HFFc6 (cell line): ENCODE results near the gene RBM28. TPM values are rescaled to one million over a fixed set of nuclear protein-coding genes. Genes with fewer than 3 reads are reported as not detected.

ENCODE experiments used
- DNase-seq: peaks from one replicate; pipeline ENCODE4 v3.0.0-alpha.2; 2018
- H3K27ac Mint-ChIP-seq: 2 replicates; pipeline ENCODE4 v1.8.0; 2020; ENCODE audit warnings: mild to moderate bottlenecking, mixed read lengths
- H3K27me3 Mint-ChIP-seq: 2 replicates; pipeline ENCODE4 v1.8.0; 2021; ENCODE audit warnings: mild to moderate bottlenecking, moderate library complexity, mixed read lengths; ENCODE audit not compliant: insufficient read depth
- H3K36me3 Mint-ChIP-seq: 2 replicates; pipeline ENCODE4 v1.8.0; 2021; ENCODE audit warnings: low read depth, mixed read lengths
- H3K4me1 Mint-ChIP-seq: 2 replicates; pipeline ENCODE4 v1.8.0; 2020; ENCODE audit warnings: low read depth, mixed read lengths
- H3K4me3 Mint-ChIP-seq: 2 replicates; pipeline ENCODE4 v1.8.0; 2020; ENCODE audit warnings: mild to moderate bottlenecking, moderate library complexity, mixed read lengths
- H3K9me3 Mint-ChIP-seq: 2 replicates; pipeline ENCODE4 v1.8.0; 2020; ENCODE audit warnings: mild to moderate bottlenecking, mixed read lengths
- total RNA-seq, 6 experiments: library from RNA; stranded (reverse); fragmentation: NEBNext Ultra II Directional; extraction: Animal tissue kit (Norgen Biotek cat#: 25700); gene quantifications; 2 replicates in 1 of 6; 3 replicates in 5 of 6; pipeline ENCODE4 v1.2.3, GENCODE V29; 2021
- TF ChIP-seq, protein P1 (sequence below): fragments of 200-600 bp; sonication (generic); IDR thresholded peaks from 2 replicates; pipeline ENCODE4 v1.5.0; 2021; ENCODE audit warnings: antibody characterized with exemption, mild to moderate bottlenecking

Gene RBM28
- total RNA-seq, 6 experiments from 2014 or later, result 36.1 to 44.4 (median 37.8) TPM

DNA sequence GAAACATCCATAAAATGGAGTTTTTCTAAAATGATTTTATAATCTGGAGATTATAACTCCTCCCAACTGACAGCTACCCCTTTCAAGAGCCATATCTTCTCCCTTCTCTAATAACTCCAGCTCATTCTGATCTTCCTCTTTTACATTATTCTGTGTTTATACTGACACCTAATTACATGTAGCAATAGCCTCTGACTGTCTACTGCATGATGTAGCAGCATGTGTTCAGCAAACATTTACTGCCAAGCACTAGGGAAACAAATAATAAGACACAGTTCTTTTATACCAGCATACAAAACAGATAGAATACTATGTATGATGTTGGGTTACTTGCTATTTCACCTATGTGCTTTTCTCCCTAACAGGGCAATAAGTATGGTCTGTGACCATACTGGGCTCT is 20.7 kb downstream of the RBM28 start:
- Mint-ChIP-seq H3K9me3 (no peaks in the 10 kb centered on the region), H3K27ac (peak overlapping the region; percentile 86), H3K27me3 (no peaks in the 10 kb centered on the region; the same call in 1 of the 2 replicates), H3K4me1 (peaks cover 46% of the 10 kb centered on the region), H3K36me3 (peaks cover 41% of the 10 kb centered on the region), H3K4me3 (no peak overlapping the region)
- TF ChIP-seq, protein P1, sequence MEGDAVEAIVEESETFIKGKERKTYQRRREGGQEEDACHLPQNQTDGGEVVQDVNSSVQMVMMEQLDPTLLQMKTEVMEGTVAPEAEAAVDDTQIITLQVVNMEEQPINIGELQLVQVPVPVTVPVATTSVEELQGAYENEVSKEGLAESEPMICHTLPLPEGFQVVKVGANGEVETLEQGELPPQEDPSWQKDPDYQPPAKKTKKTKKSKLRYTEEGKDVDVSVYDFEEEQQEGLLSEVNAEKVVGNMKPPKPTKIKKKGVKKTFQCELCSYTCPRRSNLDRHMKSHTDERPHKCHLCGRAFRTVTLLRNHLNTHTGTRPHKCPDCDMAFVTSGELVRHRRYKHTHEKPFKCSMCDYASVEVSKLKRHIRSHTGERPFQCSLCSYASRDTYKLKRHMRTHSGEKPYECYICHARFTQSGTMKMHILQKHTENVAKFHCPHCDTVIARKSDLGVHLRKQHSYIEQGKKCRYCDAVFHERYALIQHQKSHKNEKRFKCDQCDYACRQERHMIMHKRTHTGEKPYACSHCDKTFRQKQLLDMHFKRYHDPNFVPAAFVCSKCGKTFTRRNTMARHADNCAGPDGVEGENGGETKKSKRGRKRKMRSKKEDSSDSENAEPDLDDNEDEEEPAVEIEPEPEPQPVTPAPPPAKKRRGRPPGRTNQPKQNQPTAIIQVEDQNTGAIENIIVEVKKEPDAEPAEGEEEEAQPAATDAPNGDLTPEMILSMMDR, result no peak
- DNase-seq, result no peak

DNA sequence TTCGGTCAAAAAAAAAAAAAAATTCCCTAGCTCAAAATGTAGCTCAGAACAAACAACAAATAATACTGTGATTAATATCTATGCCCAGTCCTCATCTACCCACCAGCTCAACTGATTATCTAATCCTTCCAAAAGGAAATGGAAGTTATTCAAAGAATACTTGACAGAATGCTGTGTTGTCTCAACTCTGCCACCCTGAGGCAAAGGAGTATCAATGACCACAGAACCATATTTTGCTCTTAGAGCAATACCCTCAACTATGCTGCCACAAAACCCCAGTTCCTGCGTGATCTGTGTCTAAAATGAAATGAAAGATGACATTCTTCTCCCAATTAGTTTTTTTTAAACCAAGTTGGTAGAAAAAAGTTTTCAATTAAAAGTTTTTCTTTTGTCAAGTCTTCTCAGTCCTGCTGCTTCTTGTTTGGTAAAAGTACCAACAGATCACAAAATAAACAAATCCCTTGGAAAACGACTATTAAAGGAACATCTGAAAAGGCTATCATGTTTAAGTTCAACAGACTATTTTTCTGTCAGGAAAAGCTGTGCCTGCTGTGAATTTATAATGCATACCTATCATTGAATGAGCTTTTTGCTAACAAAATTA is 21.6 kb downstream of the RBM28 start:
- Mint-ChIP-seq H3K9me3 (no peaks in the 10 kb centered on the region), H3K27ac (peak overlapping the region; percentile 10; the same call in 1 of the 2 replicates), H3K36me3 (peaks cover 48% of the 10 kb centered on the region), H3K27me3 (no peaks in the 10 kb centered on the region; the same call in 1 of the 2 replicates), H3K4me1 (peaks cover 46% of the 10 kb centered on the region), H3K4me3 (no peak overlapping the region)
- peak; percentile 45 for DNase-seq
- TF ChIP-seq, protein P1, result peak; percentile 72

DNA sequence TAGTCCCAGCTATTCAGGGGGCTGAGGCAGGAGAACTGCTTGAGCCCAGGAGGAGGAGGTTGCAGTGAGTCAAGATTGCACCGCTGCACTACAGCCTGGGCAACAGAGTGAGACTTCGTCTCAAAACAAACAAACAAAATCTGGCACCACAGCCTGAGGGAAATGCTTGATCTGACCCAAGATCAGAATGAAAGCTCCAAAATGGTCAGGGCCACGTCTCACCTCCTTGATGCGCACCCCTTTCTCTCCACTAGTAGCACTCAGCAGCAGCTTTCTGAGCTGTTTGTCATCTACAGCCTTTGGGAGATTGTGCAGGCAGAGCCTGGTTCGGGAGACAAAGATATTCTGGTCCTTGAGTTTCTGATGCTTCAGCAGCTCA is 22.7 kb downstream of the RBM28 start:
- no peak for DNase-seq
- no peak overlapping the region for H3K4me3 Mint-ChIP-seq
- TF ChIP-seq, protein P1, result no peak
- peaks cover 44% of the 10 kb centered on the region for H3K36me3 Mint-ChIP-seq
- no peaks in the 10 kb centered on the region; the same call in 1 of the 2 replicates for H3K27me3 Mint-ChIP-seq
- peaks cover 46% of the 10 kb centered on the region for H3K4me1 Mint-ChIP-seq
- no peaks in the 10 kb centered on the region for H3K9me3 Mint-ChIP-seq
- 0 out of 2 replicates have a peak overlapping the region, but pooled peaks have one; percentile 47 for H3K27ac Mint-ChIP-seq

DNA sequence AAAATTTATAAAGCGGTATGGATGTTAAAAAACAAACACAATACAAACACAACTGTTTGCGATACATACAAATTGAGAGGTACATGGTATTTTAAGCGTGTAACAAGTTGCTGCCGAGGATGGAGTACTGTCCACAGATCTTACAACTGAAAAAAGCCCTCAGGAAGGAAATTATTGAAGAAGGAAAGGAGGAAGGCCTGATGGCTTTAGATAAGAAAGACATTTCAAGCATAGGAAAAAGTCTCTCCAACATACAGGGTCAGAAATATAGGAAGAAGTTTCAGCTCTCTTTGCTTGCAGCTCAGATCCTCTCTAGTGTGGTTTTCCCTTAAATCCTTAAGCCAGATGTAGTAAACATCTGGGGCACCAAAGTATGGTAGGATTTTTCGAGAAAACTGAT is 25.0 kb downstream of the RBM28 start:
- no peaks in the 10 kb centered on the region for H3K9me3 Mint-ChIP-seq
- DNase-seq, result no peak
- no peak overlapping the region for H3K4me3 Mint-ChIP-seq
- H3K4me1 Mint-ChIP-seq, result peaks cover 25% of the 10 kb centered on the region
- peaks cover 49% of the 10 kb centered on the region for H3K36me3 Mint-ChIP-seq
- no peak overlapping the region for H3K27ac Mint-ChIP-seq
- no peaks in the 10 kb centered on the region; the same call in 1 of the 2 replicates for H3K27me3 Mint-ChIP-seq
- TF ChIP-seq, protein P1, result no peak

DNA sequence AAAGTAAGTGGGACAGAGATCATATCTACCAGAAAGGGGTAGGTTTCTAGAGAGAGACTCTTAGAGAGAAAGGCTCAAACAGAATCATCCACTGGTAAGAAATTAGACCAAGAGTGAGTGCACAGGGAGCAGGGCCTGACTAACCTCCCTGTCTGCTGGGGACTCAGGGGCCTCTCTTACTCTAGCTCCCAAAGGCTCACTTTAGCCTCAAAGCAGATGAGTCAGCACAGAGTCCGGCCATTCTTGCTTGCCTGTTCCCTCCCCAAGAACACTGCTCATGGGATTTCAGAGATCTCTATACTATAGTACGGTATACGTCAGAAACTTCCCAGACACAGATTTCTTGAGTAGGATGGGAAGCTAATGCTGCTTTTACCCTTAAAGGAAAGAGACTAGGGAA is 32.7 kb downstream of the RBM28 start:
- Mint-ChIP-seq H3K4me1 (no peaks in the 10 kb centered on the region), H3K27ac (no peak overlapping the region), H3K27me3 (no peaks in the 10 kb centered on the region; the same call in 1 of the 2 replicates), H3K9me3 (no peaks in the 10 kb centered on the region), H3K4me3 (no peak overlapping the region), H3K36me3 (peaks cover 53% of the 10 kb centered on the region)
- DNase-seq, result no peak
- TF ChIP-seq, protein P1, result no peak
